ENCODE data around the gene VSNL1.

DNA sequence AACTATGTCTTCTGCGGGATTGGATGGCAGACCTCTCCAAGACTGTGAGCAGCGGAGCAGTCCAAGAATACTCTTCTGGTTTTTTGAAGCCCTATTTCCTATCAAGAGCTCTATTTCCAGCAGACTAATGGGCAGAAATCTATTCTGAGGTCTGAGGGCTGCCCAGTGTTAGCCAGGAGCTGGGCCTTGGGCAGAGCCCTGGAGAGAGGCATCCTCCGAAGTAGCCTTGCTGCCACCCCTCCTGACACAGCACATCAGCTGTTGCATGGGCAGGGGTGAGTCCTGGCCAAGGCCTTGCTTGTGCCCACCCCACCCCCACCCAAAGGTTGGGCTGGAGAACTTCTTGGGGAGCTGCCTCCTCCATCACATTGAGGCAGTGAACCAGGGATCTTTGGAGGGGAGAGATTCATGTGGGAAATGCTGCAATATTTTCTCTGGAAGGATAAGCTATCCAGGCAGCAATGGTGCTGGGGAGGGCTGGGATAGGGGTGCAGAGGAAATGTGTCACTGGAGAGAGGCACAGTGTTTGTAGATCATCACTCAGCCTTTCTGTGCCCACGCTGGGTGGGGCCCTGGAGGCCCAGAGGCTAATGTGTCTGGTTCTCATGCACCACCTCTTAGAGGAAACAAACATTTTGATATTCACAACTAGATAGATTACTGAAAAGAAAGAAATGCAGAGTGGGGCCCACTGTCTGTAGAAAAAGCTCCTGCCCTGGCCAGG lies 104.7 kb downstream of the VSNL1 start:
- TF ChIP-seq, protein P1, sequence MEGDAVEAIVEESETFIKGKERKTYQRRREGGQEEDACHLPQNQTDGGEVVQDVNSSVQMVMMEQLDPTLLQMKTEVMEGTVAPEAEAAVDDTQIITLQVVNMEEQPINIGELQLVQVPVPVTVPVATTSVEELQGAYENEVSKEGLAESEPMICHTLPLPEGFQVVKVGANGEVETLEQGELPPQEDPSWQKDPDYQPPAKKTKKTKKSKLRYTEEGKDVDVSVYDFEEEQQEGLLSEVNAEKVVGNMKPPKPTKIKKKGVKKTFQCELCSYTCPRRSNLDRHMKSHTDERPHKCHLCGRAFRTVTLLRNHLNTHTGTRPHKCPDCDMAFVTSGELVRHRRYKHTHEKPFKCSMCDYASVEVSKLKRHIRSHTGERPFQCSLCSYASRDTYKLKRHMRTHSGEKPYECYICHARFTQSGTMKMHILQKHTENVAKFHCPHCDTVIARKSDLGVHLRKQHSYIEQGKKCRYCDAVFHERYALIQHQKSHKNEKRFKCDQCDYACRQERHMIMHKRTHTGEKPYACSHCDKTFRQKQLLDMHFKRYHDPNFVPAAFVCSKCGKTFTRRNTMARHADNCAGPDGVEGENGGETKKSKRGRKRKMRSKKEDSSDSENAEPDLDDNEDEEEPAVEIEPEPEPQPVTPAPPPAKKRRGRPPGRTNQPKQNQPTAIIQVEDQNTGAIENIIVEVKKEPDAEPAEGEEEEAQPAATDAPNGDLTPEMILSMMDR (IDR thresholded peaks at IDR 0.05), result no peak
- no peak for TF ChIP-seq POLR2A (IDR thresholded peaks at IDR 0.05)

Data from vagina (tissue), 2 donors.